IMR-90 (cell line): ENCODE measurements around the gene CD81. TPM values are rescaled to one million over a fixed set of nuclear protein-coding genes. Genes with fewer than 3 reads are reported as not detected.

Experiments
- ATAC-seq: fragments of 200-7000 bp; cut with Tn5 transposase; 2 replicates; pipeline ENCODE4 v1.9.1; 2020; ENCODE audit warnings: low read depth, mild to moderate bottlenecking, moderate library complexity
- BruUV-seq: library from RNA; stranded (reverse); fragments of 400-500 nt; replicated peaks from 2 replicates; lab custom pipeline; 2021; lab: Mats Ljungman, UMichigan
- CTCF ChIA-PET: fragments of 300-600 bp; formaldehyde crosslinking; extraction: SDS; loops from one replicate; lab custom pipeline; 2021; ENCODE audit warnings: antibody characterized with exemption; lab: Yijun Ruan, JAX
- POLR2A ChIA-PET: fragments of 300-600 bp; sonication (Branson Sonifier 250); formaldehyde crosslinking; loops from one replicate; lab custom pipeline; 2022; ENCODE audit warnings: antibody characterized with exemption; ENCODE audit not compliant: unreplicated experiment; lab: Charles Lee
- DNase-seq: peaks from one replicate; pipeline ENCODE4 v3.0.0; 2013
- H2AFZ ChIP-seq: replicated peaks from 2 replicates; pipeline ENCODE3; 2013; ENCODE audit warnings: low read length, mild to moderate bottlenecking; ENCODE audit not compliant: poor library complexity
- H2AK5ac ChIP-seq: 2 replicates; pipeline ENCODE4 v1.6.1; 2013; ENCODE audit warnings: low read depth, low read length, inconsistent platforms
- H2AK9ac ChIP-seq: replicated peaks from 2 replicates; pipeline ENCODE3; 2013; ENCODE audit warnings: mild to moderate bottlenecking, low read depth, low read length, moderate library complexity; ENCODE audit not compliant: poor library complexity
- H2BK120ac ChIP-seq: 2 replicates; pipeline ENCODE4 v1.6.1; 2013; ENCODE audit warnings: low read depth, low read length, inconsistent platforms
- H2BK15ac ChIP-seq: 3 replicates; pipeline ENCODE4 v1.6.1; 2013; ENCODE audit warnings: low read depth, low read length, inconsistent platforms
- H2BK20ac ChIP-seq: 2 replicates; pipeline ENCODE4 v1.6.1; 2013; ENCODE audit warnings: low read depth, mild to moderate bottlenecking, inconsistent platforms, low read length, moderate library complexity
- H2BK5ac ChIP-seq: 2 replicates; pipeline ENCODE4 v1.6.1; 2013; ENCODE audit warnings: mild to moderate bottlenecking, low read depth, low read length, inconsistent platforms; ENCODE audit not compliant: poor library complexity, severe bottlenecking
- H3K14ac ChIP-seq: replicated peaks from 2 replicates; pipeline ENCODE4 v1.6.1; 2013; ENCODE audit warnings: low read depth, low read length, inconsistent platforms
- H3K18ac ChIP-seq: 2 replicates; pipeline ENCODE4 v1.6.1; 2013; ENCODE audit warnings: low read depth, low read length, control low read depth
- H3K23ac ChIP-seq: 2 replicates; pipeline ENCODE4 v1.6.1; 2013; ENCODE audit warnings: low read depth, low read length, inconsistent platforms
- H3K27ac ChIP-seq: 2 replicates; pipeline ENCODE4 v1.5.1; 2013; ENCODE audit warnings: mild to moderate bottlenecking, control low read depth, low read length; ENCODE audit not compliant: insufficient read depth
- H3K27me3 ChIP-seq: 2 replicates; pipeline ENCODE4 v1.6.1; 2013; ENCODE audit warnings: low read length; ENCODE audit not compliant: control insufficient read depth, insufficient read depth
- H3K36me3 ChIP-seq: 2 replicates; pipeline ENCODE4 v1.6.1; 2013; ENCODE audit warnings: low read length, mixed read lengths; ENCODE audit not compliant: control insufficient read depth, insufficient read depth
- H3K4ac ChIP-seq: 2 replicates; pipeline ENCODE4 v1.6.1; 2013; ENCODE audit warnings: low read depth, low read length, inconsistent platforms
- H3K4me1 ChIP-seq: 2 replicates; pipeline ENCODE4 v1.6.1; 2013; ENCODE audit warnings: low read length, mixed read lengths; ENCODE audit not compliant: control insufficient read depth, insufficient read depth
- H3K4me2 ChIP-seq: 2 replicates; pipeline ENCODE4 v1.6.1; 2013; ENCODE audit warnings: low read depth, mild to moderate bottlenecking, control low read depth, low read length, moderate library complexity
- H3K4me3 ChIP-seq: 2 replicates; pipeline ENCODE4 v1.5.1; 2013; ENCODE audit warnings: low read depth, mild to moderate bottlenecking, control low read depth, low read length, moderate library complexity; ENCODE audit not compliant: insufficient read depth
- H3K56ac ChIP-seq: 2 replicates; pipeline ENCODE4 v1.6.1; 2013; ENCODE audit warnings: low read length, inconsistent platforms; ENCODE audit not compliant: insufficient read depth; ENCODE audit errors: extremely low read depth
- H3K79me1 ChIP-seq, 2 experiments: 2 replicates each; pipeline ENCODE4 v1.6.1; 2013; ENCODE audit warnings: low read length in 2 of 2, inconsistent platforms in 1 of 2, low read depth in 1 of 2
- H3K9ac ChIP-seq: 2 replicates; pipeline ENCODE4 v1.6.1; 2013; ENCODE audit warnings: low read depth, low read length, control low read depth
- H3K9me1 ChIP-seq: 2 replicates; pipeline ENCODE4 v1.6.1; 2013; ENCODE audit warnings: low read length, inconsistent platforms; ENCODE audit not compliant: insufficient read depth
- H3K9me3 ChIP-seq: 2 replicates; pipeline ENCODE4 v1.6.1; 2013; ENCODE audit warnings: low read length; ENCODE audit not compliant: control insufficient read depth, insufficient read depth
- H4K20me1 ChIP-seq: 2 replicates; pipeline ENCODE4 v1.6.1; 2013; ENCODE audit warnings: low read length, inconsistent platforms; ENCODE audit not compliant: insufficient read depth
- H4K5ac ChIP-seq: 2 replicates; pipeline ENCODE4 v1.6.1; 2013; ENCODE audit warnings: mild to moderate bottlenecking, low read depth, low read length, control low read depth
- H4K8ac ChIP-seq, 2 experiments: 2 replicates each; pipeline ENCODE4 v1.6.1; 2013; ENCODE audit warnings: low read depth in 2 of 2, low read length in 2 of 2, control low read depth in 1 of 2, inconsistent platforms in 1 of 2
- H4K91ac ChIP-seq: 2 replicates; pipeline ENCODE4 v1.6.1; 2013; ENCODE audit warnings: low read depth, low read length, inconsistent platforms; ENCODE audit not compliant: insufficient read depth
- BHLHE40 ChIP-seq: fragments of 150-350 bp; IDR thresholded peaks from 2 replicates; pipeline ENCODE4 v1.6.1; 2016; ENCODE audit warnings: mild to moderate bottlenecking, low read depth, low read length
- CEBPB ChIP-seq: IDR thresholded peaks from 2 replicates; pipeline ENCODE4 v1.6.1; 2012; ENCODE audit warnings: low read depth, low read length, improper control_type of control experiment
- CHD1 ChIP-seq: IDR thresholded peaks from 2 replicates; pipeline ENCODE4 v1.6.1; 2012; ENCODE audit warnings: low read depth, low read length, improper control_type of control experiment
- FOS ChIP-seq: fragments of 150-350 bp; IDR thresholded peaks from 2 replicates; pipeline ENCODE4 v1.6.1; 2016; ENCODE audit warnings: low read depth, low read length
- MAFK ChIP-seq: IDR thresholded peaks from 2 replicates; pipeline ENCODE4 v1.6.1; 2012; ENCODE audit warnings: low read depth, low read length, improper control_type of control experiment
- MAZ ChIP-seq: IDR thresholded peaks from 2 replicates; pipeline ENCODE4 v1.6.1; 2012; ENCODE audit warnings: low read depth, mild to moderate bottlenecking, low read length, improper control_type of control experiment, moderate library complexity, borderline replicate concordance
- MXI1 ChIP-seq: IDR thresholded peaks from 2 replicates; pipeline ENCODE4 v1.6.1; 2012; ENCODE audit warnings: low read depth, mild to moderate bottlenecking, low read length, moderate library complexity, borderline replicate concordance
- NFE2L2 ChIP-seq: fragments of 150-350 bp; IDR thresholded peaks from 2 replicates; pipeline ENCODE4 v1.6.1; 2016; ENCODE audit warnings: low read depth, mild to moderate bottlenecking, low read length
- POLR2A ChIP-seq: IDR thresholded peaks from 2 replicates; pipeline ENCODE4 v1.6.1; 2012; ENCODE audit warnings: mild to moderate bottlenecking, low read depth, low read length
- RFX5 ChIP-seq: IDR thresholded peaks from 2 replicates; pipeline ENCODE4 v1.8.0; 2012; ENCODE audit warnings: low read depth, mild to moderate bottlenecking, low read length, moderate library complexity
- WGBS, 2 experiments: methylation state at CpG; one replicate each; pipeline versions ENCODE4 v1.1.5 to v1.1.7; 2013; ENCODE audit warnings: missing lambda C conversion rate in 2 of 2; ENCODE audit not compliant: insufficient read length in 1 of 2; ENCODE audit errors: extremely low coverage in 2 of 2; 5-methylcytosine and 5-hydroxymethylcytosine counted together
- dilution Hi-C: fragments of 300-500 bp; cut with HindIII; formaldehyde crosslinking; loops from one replicate; pipeline ENCODE4 v1.14.3; 2018; ENCODE audit warnings: low sequenced_read_pairs; ENCODE audit not compliant: unreplicated experiment
- in situ Hi-C: fragments of 300-500 bp; cut with MboI; formaldehyde crosslinking; loops from 3 replicates; pipeline ENCODE4 v1.14.3; 2019; ENCODE audit warnings: low sequenced_read_pairs, inconsistent platforms, mixed read lengths
- intact Hi-C: fragments of 100-400 bp; cut with micrococcal nuclease; formaldehyde crosslinking; loops from 2 replicates; pipeline ENCODE4 v1.10.0; 2022
- polyA plus RNA-seq, 3 experiments: library from polyadenylated mRNA; depleted of rRNA; stranded (reverse); fragments of >200 nt; gene quantifications; 2 replicates each; pipeline ENCODE4 v1.2.3, GENCODE V29; 2012; ENCODE audit warnings: low replicate concordance in 1 of 3
- total RNA-seq: library from RNA; depleted of rRNA; stranded (reverse); fragments of >200 nt; gene quantifications from 2 replicates; pipeline ENCODE4 v1.2.3, GENCODE V29; 2012
- TF ChIP-seq, protein P1 (sequence below): fragments of 150-350 bp; IDR thresholded peaks from 2 replicates; pipeline ENCODE4 v1.6.1; 2017; ENCODE audit warnings: mild to moderate bottlenecking, antibody characterized with exemption, low read length, low read depth
- TF ChIP-seq, protein P2 (sequence below): conservative IDR thresholded peaks from 2 replicates; pipeline ENCODE4 v1.5.1; 2012; ENCODE audit warnings: mild to moderate bottlenecking, low read depth, low read length, improper control_type of control experiment
- TF ChIP-seq, protein P3 (sequence below): fragments of 150-350 bp; IDR thresholded peaks from 2 replicates; pipeline ENCODE4 v1.6.1; 2016; ENCODE audit warnings: low read depth, mild to moderate bottlenecking, low read length, moderate library complexity, borderline replicate concordance

The CD81 gene
- total and polyA plus RNA-seq, 2 of the 4 experiments (the other 2 are of a cell fraction): 159 to 689 TPM

DNA sequence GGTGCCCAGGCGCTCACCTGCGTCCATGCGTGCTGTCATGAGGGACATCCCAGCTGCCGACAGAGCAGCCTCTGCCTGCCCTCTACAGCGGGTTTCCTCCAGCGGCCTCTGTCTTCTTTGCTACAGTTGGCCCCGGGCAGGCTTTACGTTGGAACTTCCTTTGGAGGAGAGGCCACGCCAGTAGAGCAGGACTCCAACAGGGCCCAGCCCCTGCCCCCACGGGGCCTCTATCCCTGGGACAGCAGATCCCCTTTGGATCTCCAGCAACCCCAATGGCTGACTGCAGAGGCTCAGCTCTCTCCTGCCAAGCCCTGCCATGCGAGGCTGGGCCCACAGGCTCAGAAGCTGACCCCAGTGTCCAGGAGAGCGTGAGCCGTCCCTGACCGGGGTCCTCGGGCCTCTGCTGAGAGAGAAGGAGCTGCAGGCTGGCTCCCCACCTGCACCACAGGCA is 55.1 kb downstream of the CD81 start:
- H3K27me3 ChIP-seq: peaks cover 11% of the 10 kb centered on the region; the same call in 1 of the 2 replicates
- H3K56ac ChIP-seq: no peak overlapping the region
- no peak overlapping the region for H3K27ac ChIP-seq
- H3K9me1 ChIP-seq: no peaks in the 10 kb centered on the region
- H2BK15ac ChIP-seq: no peak overlapping the region
- in situ Hi-C loops (loop anchor here (10.0 kb wide), 1 partner anchor 83 kb away; no protein-coding TSS in a partner anchor), dilution Hi-C loops (no loop called here), intact Hi-C loops (no loop called here)
- ChIA-PET CTCF (no interaction called here), POLR2A (no interaction called here)
- H2AFZ ChIP-seq: no peak overlapping the region
- ATAC-seq (no peak), DNase-seq (no peak)
- H4K5ac ChIP-seq: no peak overlapping the region
- H3K18ac ChIP-seq: no peak overlapping the region
- no peak overlapping the region for H2AK9ac ChIP-seq
- H4K8ac ChIP-seq: no peak overlapping the region
- 66% methylated on average over 5 of the region's 15 CpGs; no CpG with 5 or more reads in 1 of the 2 experiments for WGBS, 2 experiments
- no peak overlapping the region for H2BK20ac ChIP-seq
- H3K4ac ChIP-seq: no peak overlapping the region
- no peak overlapping the region for H3K4me3 ChIP-seq
- TF ChIP-seq CHD1 (no peak), BHLHE40 (no peak), POLR2A (no peak), MXI1 (no peak), CEBPB (no peak), NFE2L2 (no peak), RFX5 (no peak), MAZ (no peak), FOS (no peak), MAFK (no peak)
- TF ChIP-seq, protein P1, sequence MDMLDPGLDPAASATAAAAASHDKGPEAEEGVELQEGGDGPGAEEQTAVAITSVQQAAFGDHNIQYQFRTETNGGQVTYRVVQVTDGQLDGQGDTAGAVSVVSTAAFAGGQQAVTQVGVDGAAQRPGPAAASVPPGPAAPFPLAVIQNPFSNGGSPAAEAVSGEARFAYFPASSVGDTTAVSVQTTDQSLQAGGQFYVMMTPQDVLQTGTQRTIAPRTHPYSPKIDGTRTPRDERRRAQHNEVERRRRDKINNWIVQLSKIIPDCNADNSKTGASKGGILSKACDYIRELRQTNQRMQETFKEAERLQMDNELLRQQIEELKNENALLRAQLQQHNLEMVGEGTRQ: no peak
- TF ChIP-seq, protein P2, sequence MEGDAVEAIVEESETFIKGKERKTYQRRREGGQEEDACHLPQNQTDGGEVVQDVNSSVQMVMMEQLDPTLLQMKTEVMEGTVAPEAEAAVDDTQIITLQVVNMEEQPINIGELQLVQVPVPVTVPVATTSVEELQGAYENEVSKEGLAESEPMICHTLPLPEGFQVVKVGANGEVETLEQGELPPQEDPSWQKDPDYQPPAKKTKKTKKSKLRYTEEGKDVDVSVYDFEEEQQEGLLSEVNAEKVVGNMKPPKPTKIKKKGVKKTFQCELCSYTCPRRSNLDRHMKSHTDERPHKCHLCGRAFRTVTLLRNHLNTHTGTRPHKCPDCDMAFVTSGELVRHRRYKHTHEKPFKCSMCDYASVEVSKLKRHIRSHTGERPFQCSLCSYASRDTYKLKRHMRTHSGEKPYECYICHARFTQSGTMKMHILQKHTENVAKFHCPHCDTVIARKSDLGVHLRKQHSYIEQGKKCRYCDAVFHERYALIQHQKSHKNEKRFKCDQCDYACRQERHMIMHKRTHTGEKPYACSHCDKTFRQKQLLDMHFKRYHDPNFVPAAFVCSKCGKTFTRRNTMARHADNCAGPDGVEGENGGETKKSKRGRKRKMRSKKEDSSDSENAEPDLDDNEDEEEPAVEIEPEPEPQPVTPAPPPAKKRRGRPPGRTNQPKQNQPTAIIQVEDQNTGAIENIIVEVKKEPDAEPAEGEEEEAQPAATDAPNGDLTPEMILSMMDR: no peak
- TF ChIP-seq, protein P3, sequence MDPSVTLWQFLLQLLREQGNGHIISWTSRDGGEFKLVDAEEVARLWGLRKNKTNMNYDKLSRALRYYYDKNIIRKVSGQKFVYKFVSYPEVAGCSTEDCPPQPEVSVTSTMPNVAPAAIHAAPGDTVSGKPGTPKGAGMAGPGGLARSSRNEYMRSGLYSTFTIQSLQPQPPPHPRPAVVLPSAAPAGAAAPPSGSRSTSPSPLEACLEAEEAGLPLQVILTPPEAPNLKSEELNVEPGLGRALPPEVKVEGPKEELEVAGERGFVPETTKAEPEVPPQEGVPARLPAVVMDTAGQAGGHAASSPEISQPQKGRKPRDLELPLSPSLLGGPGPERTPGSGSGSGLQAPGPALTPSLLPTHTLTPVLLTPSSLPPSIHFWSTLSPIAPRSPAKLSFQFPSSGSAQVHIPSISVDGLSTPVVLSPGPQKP: no peak
- H3K14ac ChIP-seq: no peak overlapping the region
- no peak overlapping the region for H2BK5ac ChIP-seq
- no peaks in the 10 kb centered on the region for H3K9me3 ChIP-seq
- H3K4me1 ChIP-seq: no peaks in the 10 kb centered on the region
- H3K23ac ChIP-seq: no peak overlapping the region
- H4K91ac ChIP-seq: no peak overlapping the region
- H4K20me1 ChIP-seq: no peaks in the 10 kb centered on the region
- H3K79me1 ChIP-seq: no peaks in the 10 kb centered on the region
- no peak overlapping the region for H2AK5ac ChIP-seq
- no peak overlapping the region for H3K4me2 ChIP-seq
- no peaks in the 10 kb centered on the region for H3K36me3 ChIP-seq
- no peak overlapping the region for H2BK120ac ChIP-seq
- no peak overlapping the region for H3K9ac ChIP-seq
- no TSS peak for BruUV-seq
